Measurements from ENCODE around the gene TAOK1.
"Not testable (repeated sequence)": the region's sequence is repeated elsewhere in the genome, so short reads cannot be mapped to it uniquely, and the experiment has no call there.

The TAOK1 gene

DNA sequence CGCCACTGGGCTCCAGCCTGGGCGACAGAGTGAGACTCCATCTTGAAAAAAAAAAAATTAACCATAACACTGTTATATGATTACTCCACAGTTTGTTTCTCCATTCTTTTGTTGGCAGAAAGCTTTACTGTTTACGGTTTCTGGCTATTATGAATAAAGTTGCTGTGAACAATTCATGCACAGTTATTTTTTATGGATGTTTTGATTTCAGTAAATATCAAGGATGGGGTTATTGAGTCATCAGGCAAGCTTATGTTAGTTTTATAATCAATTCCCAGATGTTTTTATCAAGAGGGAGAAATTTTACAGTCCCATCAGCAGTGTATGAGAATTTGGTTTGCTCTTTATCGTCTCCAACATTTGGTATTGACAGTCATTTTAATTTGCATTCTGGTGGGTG lies 67.9 kb downstream of the TAOK1 start:
- no peak for DNase-seq
- no peak overlapping the region for H3K27ac ChIP-seq
- TF ChIP-seq, protein P1, sequence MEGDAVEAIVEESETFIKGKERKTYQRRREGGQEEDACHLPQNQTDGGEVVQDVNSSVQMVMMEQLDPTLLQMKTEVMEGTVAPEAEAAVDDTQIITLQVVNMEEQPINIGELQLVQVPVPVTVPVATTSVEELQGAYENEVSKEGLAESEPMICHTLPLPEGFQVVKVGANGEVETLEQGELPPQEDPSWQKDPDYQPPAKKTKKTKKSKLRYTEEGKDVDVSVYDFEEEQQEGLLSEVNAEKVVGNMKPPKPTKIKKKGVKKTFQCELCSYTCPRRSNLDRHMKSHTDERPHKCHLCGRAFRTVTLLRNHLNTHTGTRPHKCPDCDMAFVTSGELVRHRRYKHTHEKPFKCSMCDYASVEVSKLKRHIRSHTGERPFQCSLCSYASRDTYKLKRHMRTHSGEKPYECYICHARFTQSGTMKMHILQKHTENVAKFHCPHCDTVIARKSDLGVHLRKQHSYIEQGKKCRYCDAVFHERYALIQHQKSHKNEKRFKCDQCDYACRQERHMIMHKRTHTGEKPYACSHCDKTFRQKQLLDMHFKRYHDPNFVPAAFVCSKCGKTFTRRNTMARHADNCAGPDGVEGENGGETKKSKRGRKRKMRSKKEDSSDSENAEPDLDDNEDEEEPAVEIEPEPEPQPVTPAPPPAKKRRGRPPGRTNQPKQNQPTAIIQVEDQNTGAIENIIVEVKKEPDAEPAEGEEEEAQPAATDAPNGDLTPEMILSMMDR (IDR thresholded peaks at IDR 0.05; ENCODE audit: low read depth, low read length), result no peak
- no peak overlapping the region for H3K4me3 ChIP-seq (ENCODE audit: low read depth, low read length)
- no peaks in the 10 kb centered on the region for H3K27me3 ChIP-seq (ENCODE audit: insufficient read depth, low read depth, severe bottlenecking)
- no peaks in the 10 kb centered on the region for H3K9me3 ChIP-seq (ENCODE audit: severe bottlenecking)
- peaks cover 22% of the 10 kb centered on the region for H3K36me3 ChIP-seq

GRCh38 chr17:29461483-29462206 lies 71.5 kb downstream of the TAOK1 start:
- peaks cover 10% of the 10 kb centered on the region for H3K36me3 ChIP-seq
- H3K27ac ChIP-seq, result no peak overlapping the region
- no peaks in the 10 kb centered on the region for H3K9me3 ChIP-seq (ENCODE audit: severe bottlenecking)
- H3K27me3 ChIP-seq (ENCODE audit: insufficient read depth, low read depth, severe bottlenecking), result no peaks in the 10 kb centered on the region
- H3K4me3 ChIP-seq (ENCODE audit: low read depth, low read length), result no peak overlapping the region
- TF ChIP-seq, protein P1 (IDR thresholded peaks at IDR 0.05; ENCODE audit: low read depth, low read length), result no peak
- DNase-seq, result no peak

- peaks cover 44% of the 10 kb centered on the region for H3K36me3 ChIP-seq
- TF ChIP-seq, protein P1 (IDR thresholded peaks at IDR 0.05; ENCODE audit: low read depth, low read length), result no peak
Observed at GRCh38 chr17:29469276-29469675, 79.1 kb downstream of the TAOK1 start.

DNA sequence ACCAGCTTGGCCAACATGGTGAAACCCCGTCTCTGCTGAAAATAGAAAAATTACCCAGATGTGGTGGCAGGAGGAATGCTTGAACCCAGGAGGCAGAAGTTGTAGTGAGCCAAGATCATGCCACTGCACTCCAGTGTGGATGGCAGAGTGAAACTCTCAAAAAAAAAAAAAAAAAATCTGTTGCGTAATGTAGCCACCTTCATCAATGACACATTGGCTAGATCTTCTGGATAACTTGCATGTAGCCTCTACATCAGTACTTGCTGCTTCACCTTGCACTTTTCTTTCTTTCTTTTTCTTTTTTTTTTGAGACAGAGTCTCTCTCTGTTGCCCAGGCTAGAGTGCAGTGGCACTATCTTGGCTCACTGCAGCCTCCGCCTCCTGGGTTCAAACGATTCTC lies 83.3 kb downstream of the TAOK1 start:
- H3K27ac ChIP-seq; H3K9me3 ChIP-seq (ENCODE audit: severe bottlenecking); H3K27me3 ChIP-seq (ENCODE audit: insufficient read depth, low read depth, severe bottlenecking); H3K4me3 ChIP-seq (ENCODE audit: low read depth, low read length); DNase-seq: not testable (repeated sequence)
- H3K36me3 ChIP-seq, result peaks cover 51% of the 10 kb centered on the region

More at GRCh38 chr17:29469276-29469675, 79.1 kb downstream of the TAOK1 start:
- H3K27ac ChIP-seq, result no peak overlapping the region
- no peak overlapping the region for H3K4me3 ChIP-seq (ENCODE audit: low read depth, low read length)
- no peaks in the 10 kb centered on the region for H3K9me3 ChIP-seq (ENCODE audit: severe bottlenecking)
- H3K27me3 ChIP-seq (ENCODE audit: insufficient read depth, low read depth, severe bottlenecking), result no peaks in the 10 kb centered on the region
- no peak for DNase-seq

- no peaks in the 10 kb centered on the region for H3K9me3 ChIP-seq (ENCODE audit: severe bottlenecking)
- H3K36me3 ChIP-seq, result peaks cover 47% of the 10 kb centered on the region
- TF ChIP-seq, protein P1 (IDR thresholded peaks at IDR 0.05; ENCODE audit: low read depth, low read length), result no peak
- DNase-seq, result no peak
- no peak overlapping the region for H3K4me3 ChIP-seq (ENCODE audit: low read depth, low read length)
- H3K27ac ChIP-seq, result no peak overlapping the region
- no peaks in the 10 kb centered on the region for H3K27me3 ChIP-seq (ENCODE audit: insufficient read depth, low read depth, severe bottlenecking)
Observed at GRCh38 chr17:29474297-29474696, 84.1 kb downstream of the TAOK1 start.

DNA sequence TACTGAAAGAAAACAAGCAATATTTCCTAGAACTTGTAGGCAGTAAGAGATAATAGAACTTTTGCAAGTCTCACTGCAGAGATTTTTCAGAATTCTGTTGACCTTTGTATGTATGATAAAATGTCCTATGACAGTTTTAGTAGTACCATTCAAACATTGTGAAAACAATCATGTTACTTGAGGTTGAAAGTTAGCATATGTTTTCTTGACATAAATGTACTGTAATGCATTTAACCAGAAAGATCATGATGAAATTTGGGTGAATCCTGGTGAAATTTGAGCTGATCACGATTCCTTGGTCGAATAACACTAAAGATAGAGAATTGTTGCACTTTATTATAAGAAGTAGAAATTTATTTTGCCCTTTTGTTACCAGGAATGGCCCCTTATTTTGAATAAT lies 85.7 kb downstream of the TAOK1 start:
- TF ChIP-seq, protein P1 (IDR thresholded peaks at IDR 0.05; ENCODE audit: low read depth, low read length), result no peak
- Histone ChIP-seq H3K27ac (no peak overlapping the region), H3K27me3 (ENCODE audit: insufficient read depth, low read depth, severe bottlenecking) (no peaks in the 10 kb centered on the region), H3K36me3 (peaks cover 46% of the 10 kb centered on the region), H3K9me3 (ENCODE audit: severe bottlenecking) (no peaks in the 10 kb centered on the region), H3K4me3 (ENCODE audit: low read depth, low read length) (no peak overlapping the region)
- no peak for DNase-seq

- not testable (repeated sequence) for H3K27ac ChIP-seq; H3K27me3 ChIP-seq (ENCODE audit: insufficient read depth, low read depth, severe bottlenecking); H3K4me3 ChIP-seq (ENCODE audit: low read depth, low read length); H3K9me3 ChIP-seq (ENCODE audit: severe bottlenecking); DNase-seq
- peaks cover 53% of the 10 kb centered on the region for H3K36me3 ChIP-seq
Observed at GRCh38 chr17:29480249-29480928, 90.2 kb downstream of the TAOK1 start.

Data from WERI-Rb-1 (cell line).